Subcutaneous adipose tissue (tissue), 4 donors: Measurements from ENCODE around the gene AGAP3. TPM values are rescaled to one million over a fixed set of nuclear protein-coding genes. Genes with fewer than 3 reads are reported as not detected.

ENCODE experiments used
- CTCF ChIP-seq: fragments of 450-650 bp; IDR thresholded peaks from one replicate; pipeline ENCODE4 v1.5.1; 2016; ENCODE audit warnings: low read depth, mild to moderate bottlenecking, control low read depth, antibody characterized with exemption, moderate library complexity
- total RNA-seq, 4 donors: library from RNA; depleted of rRNA; stranded (reverse); fragments of >200 nt; gene quantifications; one replicate each; pipeline ENCODE4 v1.1.0, GENCODE V29; 2016

Gene AGAP3
- total RNA-seq, 4 donors from 2014 or later, result 54.4 to 86.7 (median 62.7) TPM

- TF ChIP-seq CTCF, result no peak
Measured at GRCh38 chr7:151082141-151083070, 3.9 kb upstream of the AGAP3 start.

- no peak for TF ChIP-seq CTCF
Measured at GRCh38 chr7:151083071-151083823, 3.0 kb upstream of the AGAP3 start, which contains the start of gene TMUB1. Gene TMUB1 (minus strand): TSS chr7:151083493. CDS start chr7:151082563, 930 bp downstream.

GRCh38 chr7:151083824-151084160, 2.5 kb upstream of the AGAP3 start:
- no peak for TF ChIP-seq CTCF

- no peak for TF ChIP-seq CTCF
Measured at GRCh38 chr7:151085329-151085690, 965 bp upstream of the AGAP3 start.

- no peak for TF ChIP-seq CTCF
Measured at GRCh38 chr7:151086802-151087244, 548 bp downstream of the AGAP3 start.

GRCh38 chr7:151087245-151088018, 1.2 kb downstream of the AGAP3 start:
- no peak for TF ChIP-seq CTCF
